ENCODE results near the gene GRK5.

GRCh38 chr10:119207713-119208552 lies 562 bp downstream of the GRK5 start:
- TF ChIP-seq CTCF (conservative IDR thresholded peaks at IDR 0.05) (no peak), EZH2 (IDR thresholded peaks at IDR 0.05; ENCODE audit: low read depth) (no peak)

All from PC-9 (cell line).